ENCODE data around the gene MUC5AC. TPM values are rescaled to one million over a fixed set of nuclear protein-coding genes. Genes with fewer than 3 reads are reported as not detected.
"Not testable (repeated sequence)": the region's sequence is repeated elsewhere in the genome, so short reads cannot be mapped to it uniquely, and the experiment has no call there.

The MUC5AC gene
- polyA plus RNA-seq, 4 donors: 0.06 to 0.13 TPM; not detected in 2

GRCh38 chr11:1168256-1168655, 10.5 kb downstream of the MUC5AC start:
- Histone ChIP-seq H3K4me1 (ENCODE audit: control insufficient read depth in 3 of 3, insufficient read depth in 2 of 3, low read depth in 1 of 3, low read length in 2 of 3) (peaks cover 0 to 13% (median 0%) of the 10 kb centered on the region in 3 donors), H3K9me3 (ENCODE audit: control insufficient read depth in 2 of 2, insufficient read depth in 1 of 2, low read depth in 1 of 2, low read length in 1 of 2) (peaks cover 0 to 13% of the 10 kb centered on the region in 2 donors), H3K27ac (ENCODE audit: low read depth in 1 of 3, low read length in 2 of 3) (no peak overlapping the region), H3K36me3 (ENCODE audit: control insufficient read depth in 3 of 3, insufficient read depth in 2 of 3, low read depth in 1 of 3, low read length in 3 of 3) (no peaks in the 10 kb centered on the region), H3K27me3 (ENCODE audit: control insufficient read depth in 3 of 3, insufficient read depth in 3 of 3, low read length in 3 of 3) (no peaks in the 10 kb centered on the region), H3K4me3 (ENCODE audit: low read depth in 1 of 3, low read length in 3 of 3) (no peak overlapping the region)
- FAIRE-seq (no peak), DNase-seq (no peak)
- WGBS, 3 donors: 90% methylated on average over 11 of the region's 11 CpGs

GRCh38 chr11:1168721-1169161, 11.0 kb downstream of the MUC5AC start:
- no peak overlapping the region for H3K27ac ChIP-seq (ENCODE audit: low read depth in 1 of 3, low read length in 2 of 3)
- no peak for FAIRE-seq

GRCh38 chr11:1171223-1171984, 13.7 kb downstream of the MUC5AC start:
- Histone ChIP-seq H3K27me3 (ENCODE audit: control insufficient read depth in 3 of 3, insufficient read depth in 3 of 3, low read length in 3 of 3) (no peaks in the 10 kb centered on the region), H3K4me1 (ENCODE audit: control insufficient read depth in 3 of 3, insufficient read depth in 2 of 3, low read depth in 1 of 3, low read length in 2 of 3) (no peaks in the 10 kb centered on the region), H3K4me3 (ENCODE audit: low read depth in 1 of 3, low read length in 3 of 3) (no peak overlapping the region), H3K27ac (ENCODE audit: low read depth in 1 of 3, low read length in 2 of 3) (no peak overlapping the region), H3K36me3 (ENCODE audit: control insufficient read depth in 3 of 3, insufficient read depth in 2 of 3, low read depth in 1 of 3, low read length in 3 of 3) (no peaks in the 10 kb centered on the region), H3K9me3 (ENCODE audit: control insufficient read depth in 2 of 2, insufficient read depth in 1 of 2, low read depth in 1 of 2, low read length in 1 of 2) (peaks cover 0 to 16% of the 10 kb centered on the region in 2 donors)
- DNase-seq (no peak), FAIRE-seq (no peak)
- WGBS, 3 donors: 46 to 92% (median 81%) methylated on average over 2 of the region's 3 CpGs

More at GRCh38 chr11:1168721-1169161, 11.0 kb downstream of the MUC5AC start:
- Histone ChIP-seq H3K36me3 (ENCODE audit: control insufficient read depth in 3 of 3, insufficient read depth in 2 of 3, low read depth in 1 of 3, low read length in 3 of 3) (no peaks in the 10 kb centered on the region), H3K4me1 (ENCODE audit: control insufficient read depth in 3 of 3, insufficient read depth in 2 of 3, low read depth in 1 of 3, low read length in 2 of 3) (peaks cover 0 to 13% (median 0%) of the 10 kb centered on the region in 3 donors), H3K27me3 (ENCODE audit: control insufficient read depth in 3 of 3, insufficient read depth in 3 of 3, low read length in 3 of 3) (no peaks in the 10 kb centered on the region), H3K9me3 (ENCODE audit: control insufficient read depth in 2 of 2, insufficient read depth in 1 of 2, low read depth in 1 of 2, low read length in 1 of 2) (peaks cover 0 to 13% of the 10 kb centered on the region in 2 donors), H3K4me3 (ENCODE audit: low read depth in 1 of 3, low read length in 3 of 3) (no peak overlapping the region)
- DNase-seq: no peak
- WGBS, 3 donors: 89 to 96% (median 91%) methylated on average over 23 of the region's 23 CpGs

- H3K27ac ChIP-seq (ENCODE audit: low read depth in 1 of 3, low read length in 2 of 3): no peak overlapping the region
- WGBS, 3 donors: 81 to 92% (median 88%) methylated on average over 20 to 22 of the region's 22 CpGs
- H3K9me3 ChIP-seq (ENCODE audit: control insufficient read depth in 2 of 2, insufficient read depth in 1 of 2, low read depth in 1 of 2, low read length in 1 of 2): peaks cover 0 to 16% of the 10 kb centered on the region in 2 donors
- H3K4me1 ChIP-seq (ENCODE audit: control insufficient read depth in 3 of 3, insufficient read depth in 2 of 3, low read depth in 1 of 3, low read length in 2 of 3): no peaks in the 10 kb centered on the region
- no peaks in the 10 kb centered on the region for H3K27me3 ChIP-seq (ENCODE audit: control insufficient read depth in 3 of 3, insufficient read depth in 3 of 3, low read length in 3 of 3)
- no peaks in the 10 kb centered on the region for H3K36me3 ChIP-seq (ENCODE audit: control insufficient read depth in 3 of 3, insufficient read depth in 2 of 3, low read depth in 1 of 3, low read length in 3 of 3)
- DNase-seq: no peak
- FAIRE-seq: no peak
- H3K4me3 ChIP-seq (ENCODE audit: low read depth in 1 of 3, low read length in 3 of 3): no peak overlapping the region
These were observed 14.4 kb downstream of the MUC5AC start for GRCh38 chr11:1171985-1172728.

- FAIRE-seq (no peak), DNase-seq (no peak)
- Histone ChIP-seq H3K9me3 (ENCODE audit: control insufficient read depth in 2 of 2, insufficient read depth in 1 of 2, low read depth in 1 of 2, low read length in 1 of 2) (peaks cover 0 to 16% of the 10 kb centered on the region in 2 donors), H3K27ac (ENCODE audit: low read depth in 1 of 3, low read length in 2 of 3) (no peak overlapping the region), H3K4me1 (ENCODE audit: control insufficient read depth in 3 of 3, insufficient read depth in 2 of 3, low read depth in 1 of 3, low read length in 2 of 3) (no peaks in the 10 kb centered on the region), H3K36me3 (ENCODE audit: control insufficient read depth in 3 of 3, insufficient read depth in 2 of 3, low read depth in 1 of 3, low read length in 3 of 3) (no peaks in the 10 kb centered on the region), H3K27me3 (ENCODE audit: control insufficient read depth in 3 of 3, insufficient read depth in 3 of 3, low read length in 3 of 3) (no peaks in the 10 kb centered on the region), H3K4me3 (ENCODE audit: low read depth in 1 of 3, low read length in 3 of 3) (no peak overlapping the region)
- 73 to 85% (median 83%) methylated on average over 4 of the region's 4 CpGs for WGBS, 3 donors
These were observed 15.0 kb downstream of the MUC5AC start for GRCh38 chr11:1172729-1173117.

- H3K27me3 ChIP-seq (ENCODE audit: control insufficient read depth in 3 of 3, insufficient read depth in 3 of 3, low read length in 3 of 3); H3K36me3 ChIP-seq (ENCODE audit: control insufficient read depth in 3 of 3, insufficient read depth in 2 of 3, low read depth in 1 of 3, low read length in 3 of 3); H3K4me3 ChIP-seq (ENCODE audit: low read depth in 1 of 3, low read length in 3 of 3); FAIRE-seq; H3K27ac ChIP-seq (ENCODE audit: low read depth in 1 of 3, low read length in 2 of 3); DNase-seq; H3K4me1 ChIP-seq (ENCODE audit: control insufficient read depth in 3 of 3, insufficient read depth in 2 of 3, low read depth in 1 of 3, low read length in 2 of 3): not testable (repeated sequence)
- WGBS, 3 donors: 89 to 94% (median 91%) methylated on average over 2 to 3 of the region's 3 CpGs
- peaks cover 0 to 16% of the 10 kb centered on the region in 2 donors for H3K9me3 ChIP-seq (ENCODE audit: control insufficient read depth in 2 of 2, insufficient read depth in 1 of 2, low read depth in 1 of 2, low read length in 1 of 2)
These were observed 15.6 kb downstream of the MUC5AC start for GRCh38 chr11:1173396-1173795.

- DNase-seq: no peak
- Histone ChIP-seq H3K27ac (ENCODE audit: low read depth in 1 of 3, low read length in 2 of 3) (no peak overlapping the region), H3K9me3 (ENCODE audit: control insufficient read depth in 2 of 2, insufficient read depth in 1 of 2, low read depth in 1 of 2, low read length in 1 of 2) (peaks cover 0 to 10% of the 10 kb centered on the region in 2 donors), H3K27me3 (ENCODE audit: control insufficient read depth in 3 of 3, insufficient read depth in 3 of 3, low read length in 3 of 3) (no peaks in the 10 kb centered on the region), H3K36me3 (ENCODE audit: control insufficient read depth in 3 of 3, insufficient read depth in 2 of 3, low read depth in 1 of 3, low read length in 3 of 3) (no peaks in the 10 kb centered on the region), H3K4me1 (ENCODE audit: control insufficient read depth in 3 of 3, insufficient read depth in 2 of 3, low read depth in 1 of 3, low read length in 2 of 3) (no peaks in the 10 kb centered on the region), H3K4me3 (ENCODE audit: low read depth in 1 of 3, low read length in 3 of 3) (no peak overlapping the region)
- FAIRE-seq: no peak
- 90 to 91% (median 91%) methylated on average over 39 of the region's 39 CpGs for WGBS, 3 donors
These were observed 17.0 kb downstream of the MUC5AC start for GRCh38 chr11:1174441-1175370.
